ENCODE results near the gene NFATC3.
A peak's percentile ranks its signal among the peaks of the same experiment; 100 is the strongest.

NFATC3 gene

DNA sequence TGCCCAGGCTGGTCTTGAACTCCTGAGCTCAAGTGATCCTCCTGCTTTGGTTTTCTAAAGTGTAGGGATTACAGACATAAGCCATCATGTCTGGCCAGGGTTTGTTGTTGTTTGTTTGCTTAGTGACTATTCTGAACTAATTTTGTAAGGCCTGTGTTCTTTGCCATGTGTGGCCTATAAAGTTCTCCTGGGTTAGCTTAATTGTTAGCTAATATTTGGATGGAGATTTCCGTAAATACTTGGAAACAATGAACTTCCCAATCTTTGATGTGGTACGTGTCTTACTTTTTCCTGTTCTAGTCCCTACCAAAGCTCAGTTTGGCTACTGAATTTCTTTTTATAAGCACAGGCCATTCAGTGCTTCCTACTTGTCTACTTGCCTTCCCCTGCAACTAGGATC is 37.2 kb upstream of the NFATC3 start:
- TF ChIP-seq POLR2A (IDR thresholded peaks at IDR 0.05; ENCODE audit: extremely low read depth, insufficient read length) (no peak), MYC (IDR thresholded peaks at IDR 0.05; ENCODE audit: low read depth, low read length) (no peak)
- TF ChIP-seq, protein P1, sequence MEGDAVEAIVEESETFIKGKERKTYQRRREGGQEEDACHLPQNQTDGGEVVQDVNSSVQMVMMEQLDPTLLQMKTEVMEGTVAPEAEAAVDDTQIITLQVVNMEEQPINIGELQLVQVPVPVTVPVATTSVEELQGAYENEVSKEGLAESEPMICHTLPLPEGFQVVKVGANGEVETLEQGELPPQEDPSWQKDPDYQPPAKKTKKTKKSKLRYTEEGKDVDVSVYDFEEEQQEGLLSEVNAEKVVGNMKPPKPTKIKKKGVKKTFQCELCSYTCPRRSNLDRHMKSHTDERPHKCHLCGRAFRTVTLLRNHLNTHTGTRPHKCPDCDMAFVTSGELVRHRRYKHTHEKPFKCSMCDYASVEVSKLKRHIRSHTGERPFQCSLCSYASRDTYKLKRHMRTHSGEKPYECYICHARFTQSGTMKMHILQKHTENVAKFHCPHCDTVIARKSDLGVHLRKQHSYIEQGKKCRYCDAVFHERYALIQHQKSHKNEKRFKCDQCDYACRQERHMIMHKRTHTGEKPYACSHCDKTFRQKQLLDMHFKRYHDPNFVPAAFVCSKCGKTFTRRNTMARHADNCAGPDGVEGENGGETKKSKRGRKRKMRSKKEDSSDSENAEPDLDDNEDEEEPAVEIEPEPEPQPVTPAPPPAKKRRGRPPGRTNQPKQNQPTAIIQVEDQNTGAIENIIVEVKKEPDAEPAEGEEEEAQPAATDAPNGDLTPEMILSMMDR (IDR thresholded peaks at IDR 0.05; ENCODE audit: low read depth, low read length) = no peak
- TF ChIP-seq, protein P2, sequence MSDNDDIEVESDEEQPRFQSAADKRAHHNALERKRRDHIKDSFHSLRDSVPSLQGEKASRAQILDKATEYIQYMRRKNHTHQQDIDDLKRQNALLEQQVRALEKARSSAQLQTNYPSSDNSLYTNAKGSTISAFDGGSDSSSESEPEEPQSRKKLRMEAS (IDR thresholded peaks at IDR 0.05; ENCODE audit: low read depth, low read length) = no peak
- H3K4me3 ChIP-seq (ENCODE audit: low read depth, low read length) = no peak overlapping the region
- no peak for DNase-seq (ENCODE audit: low read depth)

DNA sequence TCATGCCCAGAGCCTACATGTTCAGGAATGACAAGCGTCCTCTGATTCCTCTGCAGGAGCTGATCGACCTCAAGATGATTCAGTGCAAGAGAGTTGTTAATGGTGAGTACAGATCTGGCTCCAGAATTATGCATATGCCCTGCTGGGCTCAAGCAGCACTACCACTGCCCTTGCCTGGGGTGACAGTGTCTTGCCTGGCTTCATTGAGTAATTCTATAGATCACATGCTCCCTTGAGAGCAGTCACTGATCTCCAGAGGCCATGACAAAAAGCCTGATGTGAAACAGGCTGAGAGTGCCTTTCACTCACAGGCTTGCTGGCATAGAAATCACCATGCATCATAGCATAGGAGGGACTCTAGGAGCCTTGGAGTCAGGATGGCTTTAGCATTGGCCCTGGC is 35.7 kb upstream of the NFATC3 start:
- peak; percentile 36 for DNase-seq (ENCODE audit: low read depth)
- H3K4me3 ChIP-seq (ENCODE audit: low read depth, low read length) = no peak overlapping the region
- TF ChIP-seq MYC (IDR thresholded peaks at IDR 0.05; ENCODE audit: low read depth, low read length) (no peak), POLR2A (IDR thresholded peaks at IDR 0.05; ENCODE audit: extremely low read depth, insufficient read length) (no peak)
- TF ChIP-seq, protein P1 (IDR thresholded peaks at IDR 0.05; ENCODE audit: low read depth, low read length) = no peak
- TF ChIP-seq, protein P2 (IDR thresholded peaks at IDR 0.05; ENCODE audit: low read depth, low read length) = no peak

DNA sequence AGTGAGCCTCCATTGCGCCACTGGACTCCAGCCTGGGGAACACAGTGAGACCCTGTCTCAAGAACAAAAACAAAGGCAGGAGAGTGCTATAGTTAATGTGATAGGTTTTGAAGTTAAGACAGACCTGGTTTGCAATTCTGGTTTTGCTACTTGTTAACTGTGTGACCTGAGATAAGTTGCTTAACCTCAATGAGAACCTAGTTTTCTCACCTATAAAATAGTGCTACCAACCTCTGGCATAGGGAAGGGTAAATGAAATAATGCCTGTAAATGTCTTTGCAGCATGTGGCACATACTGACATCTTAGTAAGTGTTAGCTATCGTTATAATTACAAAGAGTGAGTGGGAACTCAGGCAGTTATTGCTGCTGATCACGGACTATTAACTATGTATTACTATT is 29.8 kb upstream of the NFATC3 start:
- H3K4me3 ChIP-seq (ENCODE audit: low read depth, low read length) = no peak overlapping the region
- no peak for DNase-seq (ENCODE audit: low read depth)
- TF ChIP-seq, protein P1 (IDR thresholded peaks at IDR 0.05; ENCODE audit: low read depth, low read length) = no peak

DNA sequence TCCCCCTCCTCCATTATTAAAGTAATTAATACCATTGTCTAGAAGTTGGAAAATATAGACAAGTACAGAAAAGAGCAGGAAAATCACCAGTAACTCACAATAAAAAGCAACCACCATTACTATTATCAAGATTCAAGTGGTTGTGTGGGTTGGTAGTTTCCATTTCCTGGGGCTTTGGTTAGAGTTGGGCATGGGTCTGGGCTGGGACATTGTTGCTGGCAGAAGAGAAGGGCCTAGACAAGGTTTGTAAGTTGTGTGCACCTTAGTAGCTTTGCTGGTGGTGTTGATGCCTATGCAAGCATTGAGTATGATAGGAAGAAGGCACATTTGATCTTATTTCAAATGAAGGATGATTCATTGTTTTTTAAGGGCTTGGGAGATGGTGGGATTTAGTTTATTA is 25.4 kb upstream of the NFATC3 start:
- H3K4me3 ChIP-seq (ENCODE audit: low read depth, low read length) = no peak overlapping the region
- no peak for DNase-seq (ENCODE audit: low read depth)
- TF ChIP-seq, protein P1 (IDR thresholded peaks at IDR 0.05; ENCODE audit: low read depth, low read length) = no peak
- TF ChIP-seq POLR2A (IDR thresholded peaks at IDR 0.05; ENCODE audit: extremely low read depth, insufficient read length) (no peak), MYC (IDR thresholded peaks at IDR 0.05; ENCODE audit: low read depth, low read length) (no peak)
- TF ChIP-seq, protein P2 (IDR thresholded peaks at IDR 0.05; ENCODE audit: low read depth, low read length) = no peak

DNA sequence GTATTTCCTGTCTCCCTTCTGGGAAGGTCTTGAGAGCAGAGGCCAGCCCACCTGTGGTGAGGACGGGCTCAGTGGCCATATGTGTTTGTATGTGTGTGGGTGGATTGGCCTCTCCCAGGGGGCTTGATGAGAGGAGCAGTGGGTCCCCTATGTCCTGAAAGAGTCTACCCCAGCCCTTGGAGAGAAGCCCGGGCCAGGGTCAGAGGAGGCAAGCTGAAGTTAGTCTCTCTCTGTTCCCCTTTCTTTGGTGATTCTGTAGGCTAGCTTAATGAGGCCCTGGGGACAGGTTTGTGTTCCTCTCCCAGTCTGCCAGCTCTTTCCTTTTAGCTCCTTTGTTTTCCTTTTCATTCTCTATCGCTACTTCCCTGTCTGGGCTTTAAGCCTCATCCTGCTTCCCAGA is 23.8 kb upstream of the NFATC3 start:
- peak; percentile 88 for DNase-seq (ENCODE audit: low read depth)
- TF ChIP-seq MYC (IDR thresholded peaks at IDR 0.05; ENCODE audit: low read depth, low read length) (no peak), POLR2A (IDR thresholded peaks at IDR 0.05; ENCODE audit: extremely low read depth, insufficient read length) (no peak)
- TF ChIP-seq, protein P1 (IDR thresholded peaks at IDR 0.05; ENCODE audit: low read depth, low read length) = no peak
- TF ChIP-seq, protein P2 (IDR thresholded peaks at IDR 0.05; ENCODE audit: low read depth, low read length) = no peak
- no peak overlapping the region for H3K4me3 ChIP-seq (ENCODE audit: low read depth, low read length)

DNA sequence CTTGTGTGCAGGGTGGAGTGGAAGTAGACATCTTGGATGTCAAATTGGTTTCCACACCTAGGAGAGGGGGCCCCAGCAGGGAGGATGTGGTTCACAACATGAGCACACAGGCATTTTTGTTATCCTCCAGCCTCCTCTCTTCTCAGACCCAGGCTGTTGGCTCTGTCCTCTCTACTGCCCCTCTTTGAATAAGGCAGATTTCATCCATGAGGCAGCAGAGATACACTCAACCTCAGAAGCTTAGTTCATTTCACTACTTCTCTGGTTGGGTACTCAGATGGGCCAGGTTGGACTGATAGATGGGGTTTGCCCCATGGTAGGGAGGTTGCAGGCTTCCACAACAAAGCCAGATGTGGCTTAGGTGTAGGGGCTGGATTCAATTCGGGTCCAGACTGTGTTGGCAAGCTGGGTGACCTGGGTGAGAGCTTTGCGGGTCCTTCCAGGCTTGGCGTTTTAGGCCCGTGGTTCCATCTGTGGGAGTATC is 22.2 kb upstream of the NFATC3 start:
- DNase-seq (ENCODE audit: low read depth) = peak; percentile 19
- TF ChIP-seq, protein P1 (IDR thresholded peaks at IDR 0.05; ENCODE audit: low read depth, low read length) = no peak
- no peak for TF ChIP-seq POLR2A (IDR thresholded peaks at IDR 0.05; ENCODE audit: extremely low read depth, insufficient read length)
- TF ChIP-seq, protein P2 (IDR thresholded peaks at IDR 0.05; ENCODE audit: low read depth, low read length) = no peak
- TF ChIP-seq MYC (IDR thresholded peaks at IDR 0.05; ENCODE audit: low read depth, low read length) = no peak
- no peak overlapping the region for H3K4me3 ChIP-seq (ENCODE audit: low read depth, low read length)
